GM18951 (cell line): ENCODE measurements around the gene SSR4.

Experiments used
- POLR2A ChIP-seq: IDR thresholded peaks from 4 replicates; pipeline ENCODE4 v1.6.1; 2011; ENCODE audit warnings: mild to moderate bottlenecking; ENCODE audit not compliant: insufficient read length, insufficient read depth; ENCODE audit errors: extremely low read depth
- in situ Hi-C: fragments of 300-500 bp; cut with MboI; formaldehyde crosslinking; loops from one replicate; pipeline ENCODE4 v1.12.0; 2022; ENCODE audit warnings: low sequenced_read_pairs, mixed read lengths, inconsistent platforms; ENCODE audit not compliant: unreplicated experiment

Gene SSR4

GRCh38 chrX:153765138-153766079 is 29.1 kb upstream of the SSR4 start:
- TF ChIP-seq POLR2A, result no peak
- in situ Hi-C loops, result no loop called here

- no peak for TF ChIP-seq POLR2A
- in situ Hi-C loops, result no loop called here
Observed at GRCh38 chrX:153766098-153766817, 28.2 kb upstream of the SSR4 start.

GRCh38 chrX:153766871-153767673 is 27.4 kb upstream of the SSR4 start:
- in situ Hi-C loops, result no loop called here

GRCh38 chrX:153767674-153768055 is 26.8 kb upstream of the SSR4 start:
- in situ Hi-C loops, result no loop called here

More at GRCh38 chrX:153766871-153767673, 27.4 kb upstream of the SSR4 start:
- no peak for TF ChIP-seq POLR2A

GRCh38 chrX:153768311-153769157 is 25.9 kb upstream of the SSR4 start:
- no peak for TF ChIP-seq POLR2A
- in situ Hi-C loops, result no loop called here

More at GRCh38 chrX:153767674-153768055, 26.8 kb upstream of the SSR4 start:
- TF ChIP-seq POLR2A, result no peak

GRCh38 chrX:153769158-153769864 is 25.2 kb upstream of the SSR4 start:
- in situ Hi-C loops, result no loop called here
- TF ChIP-seq POLR2A, result no peak

GRCh38 chrX:153769865-153770600 is 24.4 kb upstream of the SSR4 start:
- in situ Hi-C loops, result no loop called here
- TF ChIP-seq POLR2A, result no peak

- no peak for TF ChIP-seq POLR2A
- in situ Hi-C loops, result no loop called here
Observed at GRCh38 chrX:153770601-153771414, 23.7 kb upstream of the SSR4 start.

- no peak for TF ChIP-seq POLR2A
- in situ Hi-C loops, result no loop called here
Observed at GRCh38 chrX:153771415-153772315, 22.8 kb upstream of the SSR4 start.
